Ishikawa (cell line): ENCODE results near the gene OR6J1.

ENCODE experiments used
- CEBPB ChIP-seq: IDR thresholded peaks from 2 replicates; pipeline ENCODE4 v1.6.1; 2012
- CREB1 ChIP-seq: IDR thresholded peaks from 2 replicates; pipeline ENCODE4 v1.6.1; 2012; ENCODE audit warnings: low read depth
- EGR1 ChIP-seq: IDR thresholded peaks from 2 replicates; pipeline ENCODE4 v1.6.1; 2012
- EP300 ChIP-seq: IDR thresholded peaks from 2 replicates; pipeline ENCODE4 v1.6.1; 2012; ENCODE audit warnings: borderline replicate concordance
- FOXM1 ChIP-seq: IDR thresholded peaks from 2 replicates; pipeline ENCODE4 v1.6.1; 2012; ENCODE audit warnings: low read depth, borderline replicate concordance
- MAX ChIP-seq: IDR thresholded peaks from 2 replicates; pipeline ENCODE4 v1.6.1; 2012
- NFIC ChIP-seq: IDR thresholded peaks from 2 replicates; pipeline ENCODE4 v1.6.1; 2012
- RAD21 ChIP-seq: IDR thresholded peaks from 2 replicates; pipeline ENCODE4 v1.6.1; 2012; ENCODE audit warnings: low read depth
- REST ChIP-seq: IDR thresholded peaks from 2 replicates; pipeline ENCODE4 v1.6.1; 2012; ENCODE audit warnings: low read depth, mild to moderate bottlenecking
- TAF1 ChIP-seq: IDR thresholded peaks from 2 replicates; pipeline ENCODE4 v1.6.1; 2012; ENCODE audit warnings: low read depth, mild to moderate bottlenecking
- TCF12 ChIP-seq: IDR thresholded peaks from 2 replicates; pipeline ENCODE4 v1.6.1; 2012; ENCODE audit warnings: low read depth
- TEAD4 ChIP-seq: IDR thresholded peaks from 2 replicates; pipeline ENCODE4 v1.6.1; 2012
- USF1 ChIP-seq: IDR thresholded peaks from 2 replicates; pipeline ENCODE4 v1.6.1; 2012
- YY1 ChIP-seq: IDR thresholded peaks from 2 replicates; pipeline ENCODE4 v1.6.1; 2012; ENCODE audit warnings: low read depth
- ZBTB7A ChIP-seq: IDR thresholded peaks from 2 replicates; pipeline ENCODE4 v1.6.1; 2012; ENCODE audit warnings: low read depth

OR6J1 gene

GRCh38 chr14:22614240-22614799 is 29.8 kb downstream of the OR6J1 start:
- no peak for TF ChIP-seq REST
- peak; percentile 89 for TF ChIP-seq TCF12
- no peak for TF ChIP-seq EGR1
- no peak for TF ChIP-seq CREB1
- 0 out of 2 replicates have a peak, but pooled peaks have one; percentile 11 for TF ChIP-seq USF1
- 0 out of 2 replicates have a peak, but pooled peaks have one; percentile 39 for TF ChIP-seq ZBTB7A
- TF ChIP-seq YY1, result no peak
- TF ChIP-seq NFIC, result peak; percentile 67
- peak; percentile 66 for TF ChIP-seq CEBPB
- TF ChIP-seq TEAD4, result peak; percentile 98
- peak; percentile 82 for TF ChIP-seq EP300
- TF ChIP-seq TAF1, result no peak; the same call in 1 of the 2 replicates
- peak; percentile 45; the same call in 1 of the 2 replicates for TF ChIP-seq FOXM1
- TF ChIP-seq MAX, result peak; percentile 88
- no peak for TF ChIP-seq RAD21

GRCh38 chr14:22613736-22614239 is 30.4 kb downstream of the OR6J1 start:
- no peak for TF ChIP-seq EGR1
- TF ChIP-seq TCF12, result no peak
- no peak for TF ChIP-seq FOXM1
- no peak for TF ChIP-seq ZBTB7A
- TF ChIP-seq TAF1, result no peak
- no peak for TF ChIP-seq CREB1

- no peak for TF ChIP-seq EGR1
- 0 out of 2 replicates have a peak, but pooled peaks have one; percentile 20 for TF ChIP-seq TEAD4
Observed at GRCh38 chr14:22613106-22613695, 31.0 kb downstream of the OR6J1 start.

- TF ChIP-seq REST (no peak), NFIC (no peak), CEBPB (no peak), RAD21 (no peak), EP300 (no peak), TCF12 (no peak), TAF1 (no peak), FOXM1 (no peak), CREB1 (no peak), TEAD4 (no peak), MAX (no peak), YY1 (no peak), ZBTB7A (no peak), USF1 (no peak), EGR1 (no peak)
Observed at GRCh38 chr14:22610931-22611330, 33.2 kb downstream of the OR6J1 start.

GRCh38 chr14:22607291-22607690 is 36.9 kb downstream of the OR6J1 start:
- TF ChIP-seq TEAD4 (no peak), TCF12 (no peak), ZBTB7A (no peak), FOXM1 (no peak), EP300 (no peak), YY1 (no peak), EGR1 (no peak), TAF1 (no peak), CEBPB (no peak), RAD21 (no peak)

- no peak for TF ChIP-seq TEAD4
- TF ChIP-seq USF1, result no peak
- no peak for TF ChIP-seq TAF1
- no peak for TF ChIP-seq FOXM1
- no peak for TF ChIP-seq EGR1
- TF ChIP-seq MAX, result no peak
Observed at GRCh38 chr14:22606380-22606779, 37.8 kb downstream of the OR6J1 start.
